Activated CD4-positive, CD25-positive, alpha-beta regulatory T cell treated with anti-CD3 and anti-CD28 coated beads, Interleukin-2, amount 50 U/mL, for 72 hours (primary cell): ENCODE measurements around the gene ANKFN1.

Source experiments
- DNase-seq: peaks from one replicate; pipeline ENCODE4 v3.0.0; 2021

Gene ANKFN1, protein sequence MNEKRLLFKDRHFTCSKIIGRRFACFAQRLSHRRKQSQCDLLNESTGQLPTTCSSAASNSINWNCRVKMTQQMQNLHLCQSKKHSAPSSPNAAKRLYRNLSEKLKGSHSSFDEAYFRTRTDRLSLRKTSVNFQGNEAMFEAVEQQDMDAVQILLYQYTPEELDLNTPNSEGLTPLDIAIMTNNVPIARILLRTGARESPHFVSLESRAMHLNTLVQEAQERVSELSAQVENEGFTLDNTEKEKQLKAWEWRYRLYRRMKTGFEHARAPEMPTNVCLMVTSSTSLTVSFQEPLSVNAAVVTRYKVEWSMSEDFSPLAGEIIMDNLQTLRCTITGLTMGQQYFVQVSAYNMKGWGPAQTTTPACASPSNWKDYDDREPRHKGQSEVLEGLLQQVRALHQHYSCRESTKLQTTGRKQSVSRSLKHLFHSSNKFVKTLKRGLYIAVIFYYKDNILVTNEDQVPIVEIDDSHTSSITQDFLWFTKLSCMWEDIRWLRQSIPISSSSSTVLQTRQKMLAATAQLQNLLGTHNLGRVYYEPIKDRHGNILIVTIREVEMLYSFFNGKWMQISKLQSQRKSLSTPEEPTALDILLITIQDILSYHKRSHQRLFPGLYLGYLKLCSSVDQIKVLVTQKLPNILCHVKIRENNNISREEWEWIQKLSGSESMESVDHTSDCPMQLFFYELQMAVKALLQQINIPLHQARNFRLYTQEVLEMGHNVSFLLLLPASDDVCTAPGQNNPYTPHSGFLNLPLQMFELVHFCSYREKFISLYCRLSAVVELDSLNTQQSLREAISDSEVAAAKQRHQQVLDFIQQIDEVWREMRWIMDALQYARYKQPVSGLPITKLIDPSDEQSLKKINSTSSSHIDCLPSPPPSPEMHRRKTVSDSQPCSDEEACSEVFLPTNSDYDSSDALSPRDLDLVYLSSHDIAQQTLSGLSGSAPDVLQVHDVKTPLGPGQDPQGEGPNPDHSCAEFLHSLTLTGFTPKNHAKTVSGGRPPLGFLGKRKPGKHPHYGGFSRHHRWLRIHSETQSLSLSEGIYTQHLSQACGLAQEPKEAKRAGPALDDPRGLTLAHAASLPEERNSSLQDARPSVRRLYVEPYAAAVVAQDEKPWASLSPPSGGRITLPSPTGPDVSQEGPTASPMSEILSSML

DNA sequence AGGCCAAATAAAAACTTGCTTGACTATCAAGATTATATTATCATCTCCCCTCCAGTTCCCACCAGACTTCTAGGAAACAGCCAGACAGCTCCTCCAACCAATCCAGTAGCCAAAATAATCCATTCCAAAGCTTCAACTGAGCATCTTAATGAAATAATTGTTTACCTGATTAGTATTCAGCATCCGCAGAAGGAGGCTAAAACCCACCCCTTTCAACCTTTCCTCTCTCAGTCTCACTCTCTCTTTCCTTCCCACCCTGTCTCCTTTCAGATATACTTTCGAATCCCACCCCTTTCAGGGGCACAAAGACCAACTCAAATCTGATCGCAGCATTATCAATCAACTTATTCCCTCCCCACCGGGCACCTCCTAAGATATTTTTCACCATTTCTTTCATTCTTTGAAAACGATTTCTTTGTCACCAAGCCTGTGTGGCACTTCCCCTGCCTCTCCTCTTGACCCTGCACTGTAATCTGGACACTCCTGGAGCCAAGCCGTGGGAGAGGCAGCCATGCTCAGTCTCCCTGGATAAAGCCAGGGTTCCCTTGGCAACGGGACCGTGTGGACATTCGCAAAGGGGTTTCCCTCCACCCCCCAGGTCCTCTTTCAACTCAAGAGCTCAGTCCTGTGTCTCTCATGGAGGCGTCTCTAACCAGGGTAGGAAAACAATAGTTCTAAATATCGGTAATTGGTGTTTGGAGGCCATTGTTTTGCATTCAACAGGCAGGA is at the start of gene ANKFN1:
Gene ANKFN1, plus strand, starts transcription at position 602 of the 729 bp plus-strand sequence. CDS start 59,193 bp downstream, outside the sequence.
- no peak for DNase-seq

DNA sequence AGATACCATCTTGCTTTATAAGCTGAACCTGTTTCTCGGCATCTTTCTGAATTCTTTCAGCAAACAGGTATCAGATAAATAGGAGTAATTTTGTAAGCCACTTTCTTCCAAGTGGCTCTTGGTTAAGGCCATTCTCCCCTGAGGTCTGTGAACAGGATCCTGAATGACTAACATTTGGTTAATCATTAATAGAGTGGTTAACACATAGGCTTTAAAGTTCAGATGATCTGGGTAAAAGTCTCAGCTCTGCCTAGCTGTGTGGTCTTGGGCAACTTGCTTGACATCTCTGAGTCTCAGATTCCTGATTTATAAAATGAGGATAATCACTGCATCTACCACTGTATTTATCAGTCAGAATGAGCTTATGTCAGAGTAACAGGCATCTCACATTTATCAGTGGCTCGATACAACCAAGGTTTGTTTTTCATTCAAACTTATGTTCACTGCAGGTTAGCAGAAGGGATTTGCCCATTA is 44.4 kb upstream of the ANKFN1 start:
- no peak for DNase-seq

DNA sequence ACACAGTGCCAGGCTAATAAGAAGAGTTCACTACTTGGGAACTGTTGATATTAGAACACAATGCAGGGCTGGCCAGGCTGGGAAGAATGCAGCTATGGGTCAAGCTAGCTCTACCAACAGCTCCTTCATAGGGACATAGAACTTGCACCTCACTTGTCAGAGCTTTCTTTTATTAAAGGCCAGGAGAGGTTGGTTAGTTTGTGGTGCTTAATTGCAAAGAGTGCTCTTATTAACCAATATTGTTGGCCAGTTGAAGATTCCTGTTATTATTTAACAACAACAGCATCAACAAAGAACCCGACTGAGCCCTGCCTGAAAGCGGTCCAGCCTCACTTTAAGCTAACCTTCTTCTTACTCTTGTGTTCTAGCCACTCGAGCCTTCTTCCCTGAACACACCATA is 43.4 kb upstream of the ANKFN1 start:
- no peak for DNase-seq

DNA sequence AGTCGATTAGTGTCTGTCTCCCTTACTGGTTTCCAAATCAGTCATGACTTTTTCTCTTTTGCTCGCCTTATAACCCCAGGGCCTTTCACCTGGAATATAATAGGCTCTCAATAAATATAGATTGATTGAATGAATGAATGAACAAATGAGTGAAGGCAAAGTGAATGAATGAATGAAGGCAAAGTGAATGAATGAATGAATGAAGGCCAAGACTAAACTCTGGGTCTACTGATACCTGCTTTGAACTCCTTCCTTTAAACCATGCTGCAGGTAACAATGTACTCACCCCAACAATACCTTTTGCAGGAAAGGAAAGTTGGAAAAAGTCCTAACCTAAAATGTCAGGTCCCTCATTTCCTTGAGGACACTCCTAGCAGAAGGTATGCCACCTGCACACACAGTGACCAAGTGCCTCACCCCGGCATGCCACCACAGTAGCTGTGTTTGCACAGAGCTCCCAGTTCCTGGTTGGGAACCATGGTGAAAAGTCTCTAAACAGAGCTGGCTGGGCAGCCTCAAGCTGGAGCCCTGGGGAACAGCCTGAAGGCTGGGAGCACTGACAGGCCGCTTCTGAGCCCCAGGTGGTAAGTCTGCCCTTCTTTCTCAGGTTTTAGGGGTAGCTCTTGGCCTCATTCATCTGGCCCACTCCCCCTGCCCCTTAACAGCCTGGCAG is 42.7 kb upstream of the ANKFN1 start:
- DNase-seq, result no peak

DNA sequence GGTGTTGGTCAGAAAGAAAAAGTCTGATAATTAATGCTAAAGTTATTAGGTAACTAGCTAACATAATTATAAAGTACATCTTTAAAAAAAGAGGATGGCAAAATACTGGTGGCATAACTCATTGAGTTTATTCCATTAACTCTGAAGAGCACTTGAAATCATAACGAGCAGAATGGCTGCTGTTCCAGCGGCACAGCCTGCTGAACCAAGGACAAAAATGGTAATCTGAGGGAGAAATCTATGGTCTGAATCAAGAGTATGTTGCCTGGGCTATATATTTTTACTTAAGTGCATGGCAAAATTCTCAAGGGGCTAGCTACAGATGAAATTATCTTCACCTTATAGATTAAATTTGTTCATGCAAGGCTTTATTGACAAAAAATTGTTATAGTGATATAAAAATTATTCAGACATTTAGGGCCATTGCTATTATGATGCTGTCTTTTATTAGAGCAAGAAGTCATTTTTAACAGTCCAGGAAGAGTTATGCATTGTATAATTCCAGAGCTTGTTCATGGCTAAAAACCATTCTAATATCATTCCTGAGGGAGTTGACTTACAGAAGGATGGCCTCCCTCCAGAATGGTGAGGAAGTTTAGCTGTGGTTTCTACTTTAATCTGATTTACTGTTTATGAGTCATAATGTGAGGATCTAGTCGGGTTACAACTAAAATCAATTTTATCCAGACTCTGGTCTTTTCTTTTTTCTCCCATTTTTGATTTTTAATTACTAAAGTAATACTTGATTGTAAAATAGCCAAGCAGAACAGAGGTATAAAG is 41.4 kb upstream of the ANKFN1 start:
- no peak for DNase-seq

DNA sequence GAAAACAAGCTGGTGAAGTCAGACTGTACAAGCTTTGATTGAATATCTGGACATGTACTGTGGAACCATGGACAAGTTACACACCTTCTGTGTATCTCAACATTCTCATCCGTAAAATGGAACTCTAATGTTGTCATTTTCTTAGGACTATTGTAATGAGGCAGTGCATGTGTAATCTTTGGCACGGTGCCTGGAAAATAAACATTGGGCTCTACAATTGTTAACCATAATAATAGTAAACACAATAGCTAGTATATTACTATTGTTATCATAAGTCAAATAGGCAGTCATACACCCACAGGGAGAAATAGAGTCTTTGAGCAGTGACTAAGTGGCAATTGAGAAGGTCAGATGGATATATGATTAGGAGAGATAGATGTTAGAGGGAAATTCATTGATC is 39.8 kb upstream of the ANKFN1 start:
- DNase-seq, result no peak

DNA sequence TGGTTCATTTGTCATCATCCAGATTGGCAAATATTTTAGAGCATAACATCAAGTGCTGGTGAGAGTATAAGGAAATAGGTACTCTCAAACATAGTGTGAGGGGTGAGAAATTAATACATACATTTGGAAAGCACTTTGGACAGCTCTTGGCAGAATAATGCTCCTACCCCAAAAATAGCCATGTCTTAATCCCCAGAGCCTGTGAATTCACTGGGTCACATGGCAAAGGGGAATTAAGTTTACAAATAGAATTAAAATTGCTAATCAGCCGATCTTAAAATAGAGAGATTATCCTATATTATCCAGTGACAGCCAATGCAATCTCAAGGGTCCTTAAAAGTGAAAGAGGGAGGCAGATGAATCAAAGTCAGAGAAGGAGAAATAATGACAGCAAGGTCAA is 38.8 kb upstream of the ANKFN1 start:
- DNase-seq, result no peak

DNA sequence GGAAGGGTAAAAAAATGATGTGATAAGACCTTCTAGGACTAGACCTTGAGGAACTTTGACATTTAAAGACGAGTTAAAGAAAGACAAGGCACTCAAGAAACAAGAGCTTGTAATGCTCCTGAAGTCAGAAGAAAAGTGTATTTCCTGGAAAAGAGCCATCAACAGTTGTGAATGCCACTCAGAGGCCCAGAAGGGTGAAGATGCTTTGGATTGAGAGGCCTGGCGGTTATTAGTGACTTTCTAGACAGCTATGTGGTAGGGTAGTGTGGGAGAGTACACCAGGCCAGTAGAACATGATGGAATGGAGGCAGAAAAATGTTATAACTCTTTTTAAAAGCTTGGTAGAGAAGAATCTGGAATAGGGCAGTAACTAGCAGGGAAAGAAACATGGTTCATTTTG is 34.1 kb upstream of the ANKFN1 start:
- DNase-seq, result no peak

DNA sequence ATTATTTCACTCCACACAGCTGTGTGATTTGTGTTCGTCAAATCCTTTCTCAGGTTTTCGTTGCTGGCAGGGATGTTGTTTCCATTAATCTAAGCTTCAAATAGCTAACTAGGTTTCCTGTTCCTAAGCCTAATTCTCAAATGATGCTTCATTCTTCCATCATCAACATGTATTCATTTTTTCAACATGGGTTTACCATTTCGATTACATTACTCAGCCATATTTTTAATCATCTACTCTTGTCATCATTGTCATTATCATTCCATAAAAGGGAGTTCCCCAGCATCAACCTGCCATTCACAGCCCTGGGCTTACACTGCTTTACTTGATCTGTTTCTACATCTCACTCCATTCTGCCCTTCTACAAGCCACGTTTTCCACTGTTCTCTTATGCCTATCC is 33.3 kb upstream of the ANKFN1 start:
- DNase-seq, result no peak

DNA sequence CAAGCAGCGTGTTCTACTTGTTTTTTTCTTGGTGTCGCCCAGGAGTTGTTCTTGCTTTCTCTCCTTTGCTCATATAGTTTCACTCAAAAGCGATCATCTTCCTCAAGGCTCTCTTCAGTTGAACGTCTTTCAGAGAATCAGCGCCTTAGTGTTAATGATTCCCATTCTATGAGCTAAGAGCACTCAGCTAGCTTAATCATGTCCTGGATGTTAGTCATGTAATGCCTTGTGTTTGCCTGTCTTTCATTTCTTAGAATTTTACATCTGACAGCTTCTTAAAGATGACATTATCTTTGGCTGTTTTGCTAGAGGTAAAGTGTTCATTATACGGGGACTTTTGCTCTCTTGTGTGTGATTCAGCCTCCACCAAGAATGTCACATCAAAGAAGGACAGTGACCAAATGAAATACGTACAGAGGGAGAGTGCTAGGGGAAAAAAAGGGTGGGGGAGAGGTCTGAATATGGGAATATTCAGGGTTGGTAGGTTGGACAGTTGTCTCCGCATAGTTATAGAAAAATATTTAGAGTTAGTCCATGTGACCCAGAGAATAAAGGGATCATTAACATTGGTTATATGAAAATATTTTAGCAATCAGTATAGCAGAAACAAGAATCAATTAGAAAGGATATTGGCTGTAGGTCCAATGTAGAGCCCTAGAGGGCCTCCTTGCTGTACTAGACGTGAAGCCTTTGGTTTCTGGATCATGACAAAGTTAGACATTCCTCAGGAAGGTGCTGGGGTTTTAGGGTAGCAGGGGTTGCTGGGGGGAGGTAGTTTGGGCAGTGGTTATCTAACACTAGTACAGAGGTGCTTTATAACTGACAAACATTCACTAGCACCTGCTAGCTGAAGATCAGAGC is 31.9 kb upstream of the ANKFN1 start:
- no peak for DNase-seq

DNA sequence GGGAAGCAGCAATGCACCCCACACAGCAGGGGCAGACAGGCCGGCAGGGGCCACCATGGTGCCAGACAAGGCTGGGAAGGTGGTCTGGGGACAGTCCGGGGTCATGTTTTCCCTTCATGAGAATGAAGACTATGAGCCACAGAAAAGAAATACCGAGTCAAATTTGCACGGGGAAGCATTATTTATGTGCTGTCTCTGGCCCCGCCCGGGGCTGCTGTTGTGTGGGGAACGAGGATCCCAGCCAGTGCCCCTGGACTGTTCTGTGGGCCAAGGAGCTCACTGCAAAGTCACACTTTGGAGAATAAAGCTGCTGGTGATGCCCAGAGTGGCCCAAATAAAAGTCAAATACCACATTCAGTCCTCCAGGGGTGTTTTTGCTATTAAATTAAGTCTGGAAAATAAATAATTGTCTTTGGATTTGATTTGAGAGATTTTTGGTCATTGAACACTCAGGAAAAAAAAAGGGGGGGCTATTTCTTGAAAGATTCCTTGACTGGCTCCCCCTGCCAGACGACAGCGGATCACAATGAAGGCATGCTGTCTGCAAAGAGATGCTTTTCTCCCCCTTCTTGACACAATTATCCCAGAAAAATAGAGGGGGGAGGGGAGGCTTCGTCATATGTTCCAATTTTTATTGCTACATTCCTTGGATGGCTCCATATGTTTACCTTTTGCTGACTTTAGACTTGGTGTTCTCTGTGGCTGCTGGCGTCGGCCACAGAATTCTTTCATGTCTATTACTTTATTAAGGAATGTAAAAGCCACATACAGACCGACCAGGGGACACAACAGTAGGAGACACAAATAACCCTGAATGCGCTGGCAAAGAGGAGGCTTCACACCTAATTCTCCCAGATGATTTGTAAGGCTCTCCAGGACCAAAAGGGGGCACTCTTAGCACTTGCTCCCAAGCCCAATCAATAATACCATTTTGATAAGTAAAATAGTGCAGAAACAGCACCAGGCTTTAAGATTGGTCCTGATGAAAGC is 27.1 kb upstream of the ANKFN1 start:
- DNase-seq, result no peak

DNA sequence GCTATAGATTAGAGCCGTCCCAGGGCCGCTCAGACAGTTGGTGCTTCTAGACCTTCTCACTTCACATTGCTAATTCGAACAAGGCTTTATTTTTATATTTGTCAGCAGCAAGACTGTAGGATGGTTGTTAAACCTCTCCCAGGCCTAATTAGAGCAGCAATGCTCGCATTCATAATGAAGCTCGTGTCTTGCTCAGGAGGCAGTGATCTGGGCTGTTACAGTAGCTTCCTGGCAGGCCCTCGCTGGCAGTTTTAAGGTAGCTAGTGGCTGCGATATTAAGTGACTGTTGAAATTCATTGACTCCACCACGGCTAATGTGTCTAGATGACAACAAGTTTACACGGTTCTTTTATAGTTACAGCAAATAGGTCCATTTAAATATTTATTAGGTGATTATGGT is 23.2 kb upstream of the ANKFN1 start:
- no peak for DNase-seq

DNA sequence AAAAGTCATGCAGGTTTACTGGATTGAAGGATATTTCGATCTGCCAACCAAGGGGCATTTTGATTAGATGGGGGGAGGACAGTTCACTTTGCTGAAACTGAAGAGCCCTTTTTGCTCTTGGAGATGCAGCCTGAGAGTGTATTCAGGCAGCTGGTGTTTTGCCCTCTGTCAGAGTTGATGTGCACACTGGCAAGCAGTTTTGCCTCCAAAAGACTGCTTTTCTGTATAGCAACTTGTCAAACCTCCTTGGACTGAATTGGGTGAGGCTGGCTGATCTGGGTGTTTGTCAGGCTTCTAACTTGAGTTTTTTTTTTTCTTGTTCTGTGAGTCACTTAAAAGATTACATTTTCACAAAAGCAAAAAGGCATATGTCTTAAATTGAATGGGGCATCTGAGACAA is 22.6 kb upstream of the ANKFN1 start:
- DNase-seq, result no peak

DNA sequence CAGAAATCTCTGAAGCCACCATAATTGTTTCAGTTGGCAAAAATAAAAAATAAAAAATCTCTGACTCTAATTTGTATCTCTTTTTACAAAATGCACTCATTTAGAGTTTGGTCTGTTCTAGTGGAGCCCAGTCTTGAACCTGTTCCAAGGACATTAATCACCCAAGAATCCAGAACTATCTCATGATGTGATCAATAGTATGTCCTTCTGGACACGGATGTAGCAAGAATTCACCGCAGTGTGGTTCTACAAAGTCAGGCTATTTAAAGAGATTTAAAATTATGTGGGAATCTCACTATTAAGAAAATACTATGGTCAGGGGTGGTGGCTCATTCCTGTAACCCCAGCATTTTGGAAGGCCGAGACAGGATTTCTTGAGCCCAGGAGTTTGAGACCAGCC is 21.8 kb upstream of the ANKFN1 start:
- no peak for DNase-seq

DNA sequence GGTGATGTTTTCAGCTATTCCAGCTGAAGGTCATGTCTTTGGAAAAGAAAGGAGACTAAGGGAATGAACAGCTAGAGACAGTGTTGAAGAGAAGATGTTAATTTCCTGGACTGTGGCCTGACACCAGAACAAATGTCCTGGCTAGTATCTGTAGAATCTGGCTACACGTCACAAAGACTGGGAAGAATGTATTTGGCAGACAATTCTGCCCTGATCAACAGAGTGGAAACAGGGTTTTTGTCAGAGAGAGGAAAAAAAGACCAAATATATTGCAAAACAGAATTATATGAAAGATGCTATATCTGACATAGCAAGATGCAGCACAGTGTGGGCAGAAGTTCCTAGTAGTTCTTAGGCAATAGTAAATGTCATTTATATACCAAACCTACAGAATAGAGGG is 17.0 kb upstream of the ANKFN1 start:
- DNase-seq, result no peak

DNA sequence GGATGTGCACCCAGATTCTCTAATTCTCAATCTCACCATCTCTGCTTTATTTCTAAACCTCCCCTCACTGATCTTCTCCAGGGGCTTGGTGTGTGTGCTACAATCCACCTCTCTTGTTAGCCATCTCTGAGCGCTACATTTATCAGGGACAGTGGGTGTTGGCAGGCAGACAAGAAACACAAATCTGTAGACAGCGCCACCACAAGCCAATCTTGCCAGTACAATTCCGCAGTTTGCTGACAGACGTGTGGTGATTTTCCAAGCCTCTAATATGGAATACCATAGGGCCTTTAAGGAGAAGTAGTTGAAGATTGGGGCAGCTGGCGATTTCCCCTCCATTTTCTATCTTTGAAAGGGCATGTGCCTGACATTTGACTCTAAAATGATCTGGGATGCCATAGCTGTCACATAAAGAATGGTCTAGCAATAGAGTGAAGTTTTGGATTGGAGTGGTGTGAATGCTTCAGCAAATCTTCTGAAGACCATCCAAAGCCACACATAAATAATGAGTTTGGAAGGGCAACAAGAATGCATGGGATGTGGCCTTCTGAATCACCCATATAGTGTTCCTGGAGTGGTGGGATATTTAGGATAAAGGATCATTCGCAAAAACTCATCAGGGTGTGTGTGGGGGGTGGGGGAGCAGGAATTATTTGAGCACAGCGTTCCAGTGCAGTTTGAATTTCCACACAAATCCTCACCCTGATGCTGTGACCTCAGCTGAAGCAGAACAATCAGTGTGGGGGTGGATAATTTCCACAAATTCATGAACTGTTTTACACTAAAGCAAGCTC is 12.0 kb upstream of the ANKFN1 start:
- DNase-seq, result no peak

DNA sequence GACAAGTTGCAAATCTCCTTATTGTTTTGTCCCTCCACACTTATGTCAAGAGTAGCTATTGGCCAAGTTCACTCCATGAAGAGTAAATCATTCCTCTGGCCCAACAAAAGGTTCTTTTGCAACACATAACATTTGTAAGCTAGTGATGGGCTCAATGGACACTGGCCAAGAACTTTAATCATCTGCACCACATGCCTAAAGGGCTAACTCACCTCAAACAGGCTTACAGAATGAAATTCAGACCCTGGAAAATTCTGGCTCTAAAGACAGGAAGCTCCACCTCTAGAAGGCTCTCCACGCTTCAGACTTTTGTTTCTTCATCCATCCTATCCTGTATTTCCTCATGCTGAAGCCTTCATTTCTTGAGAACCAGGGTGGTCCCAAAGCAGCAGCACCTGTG is 10.9 kb upstream of the ANKFN1 start:
- DNase-seq, result no peak

DNA sequence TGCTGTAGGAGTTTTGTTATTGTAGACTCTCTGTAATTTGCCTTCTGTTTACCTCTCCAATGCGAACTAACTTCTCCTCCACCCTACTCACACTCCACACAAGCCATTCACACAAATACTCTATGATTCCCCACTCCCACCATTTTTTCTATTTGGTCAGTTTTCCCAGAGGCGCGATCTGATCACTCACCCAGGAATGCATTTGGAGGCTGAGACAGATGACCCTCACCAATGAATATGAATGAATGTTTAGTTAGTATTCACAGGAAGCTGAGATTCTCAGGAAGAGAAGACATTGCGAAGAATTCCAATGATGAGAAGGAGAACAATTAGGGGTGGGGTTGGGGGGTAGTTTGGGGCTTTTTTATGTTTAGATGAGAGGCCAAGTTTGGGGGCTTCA is 10.5 kb upstream of the ANKFN1 start:
- no peak for DNase-seq
